ENCODE results near the gene P2RX2.

P2RX2 gene
- total RNA-seq = 0 reads per million in 2 donors

- DNase-seq = no peak
These were observed at the start of gene P2RX2 for GRCh38 chr12:132618683-132619043. Gene P2RX2 (plus strand): TSS chr12:132618776. CDS start chr12:132618817, 41 bp downstream.

- no peak for DNase-seq
These were observed 49.6 kb upstream of the P2RX2 start for GRCh38 chr12:132568826-132569480.

- DNase-seq = no peak
These were observed 48.6 kb upstream of the P2RX2 start for GRCh38 chr12:132569856-132570480.

GRCh38 chr12:132570635-132571034 lies 47.9 kb upstream of the P2RX2 start:
- no peak for DNase-seq

GRCh38 chr12:132571051-132571450 lies 47.5 kb upstream of the P2RX2 start:
- no peak for DNase-seq

- DNase-seq = no peak
These were observed 47.0 kb upstream of the P2RX2 start for GRCh38 chr12:132571598-132571997.

GRCh38 chr12:132572106-132572505 lies 46.5 kb upstream of the P2RX2 start:
- DNase-seq = no peak

GRCh38 chr12:132572801-132573760 lies 45.5 kb upstream of the P2RX2 start:
- DNase-seq = no peak

GRCh38 chr12:132574271-132574996 lies 44.1 kb upstream of the P2RX2 start:
- no peak for DNase-seq

- no peak for DNase-seq
These were observed 42.9 kb upstream of the P2RX2 start for GRCh38 chr12:132575661-132576060.

- DNase-seq = no peak
These were observed 41.9 kb upstream of the P2RX2 start for GRCh38 chr12:132576701-132577100.

GRCh38 chr12:132577191-132577920 lies 41.2 kb upstream of the P2RX2 start:
- no peak for DNase-seq

- no peak for DNase-seq
These were observed 40.5 kb upstream of the P2RX2 start for GRCh38 chr12:132578118-132578517.

- DNase-seq = no peak
These were observed 39.8 kb upstream of the P2RX2 start for GRCh38 chr12:132578826-132579225.

GRCh38 chr12:132579744-132580143 lies 38.8 kb upstream of the P2RX2 start:
- DNase-seq = no peak

GRCh38 chr12:132580701-132581292 lies 37.8 kb upstream of the P2RX2 start:
- DNase-seq = no peak

GRCh38 chr12:132581348-132582057 lies 37.1 kb upstream of the P2RX2 start:
- no peak for DNase-seq

- no peak for DNase-seq
These were observed 36.5 kb upstream of the P2RX2 start for GRCh38 chr12:132582058-132582420.

- no peak for DNase-seq
These were observed 35.8 kb upstream of the P2RX2 start for GRCh38 chr12:132582582-132583410.

- DNase-seq = no peak
These were observed 35.2 kb upstream of the P2RX2 start for GRCh38 chr12:132583411-132583710.
